GM19239 (cell line): ENCODE results near the gene DRD4.

Experiments
- DNase-seq: peaks from one replicate; pipeline ENCODE4 v3.0.0; 2011; ENCODE audit warnings: low spot score; ENCODE audit not compliant: insufficient read length
- FAIRE-seq: peaks from 2 replicates; lab custom pipeline; 2011; peaks lifted over from hg19 to GRCh38; lab: Jason Lieb, UNC

The DRD4 gene

DNA sequence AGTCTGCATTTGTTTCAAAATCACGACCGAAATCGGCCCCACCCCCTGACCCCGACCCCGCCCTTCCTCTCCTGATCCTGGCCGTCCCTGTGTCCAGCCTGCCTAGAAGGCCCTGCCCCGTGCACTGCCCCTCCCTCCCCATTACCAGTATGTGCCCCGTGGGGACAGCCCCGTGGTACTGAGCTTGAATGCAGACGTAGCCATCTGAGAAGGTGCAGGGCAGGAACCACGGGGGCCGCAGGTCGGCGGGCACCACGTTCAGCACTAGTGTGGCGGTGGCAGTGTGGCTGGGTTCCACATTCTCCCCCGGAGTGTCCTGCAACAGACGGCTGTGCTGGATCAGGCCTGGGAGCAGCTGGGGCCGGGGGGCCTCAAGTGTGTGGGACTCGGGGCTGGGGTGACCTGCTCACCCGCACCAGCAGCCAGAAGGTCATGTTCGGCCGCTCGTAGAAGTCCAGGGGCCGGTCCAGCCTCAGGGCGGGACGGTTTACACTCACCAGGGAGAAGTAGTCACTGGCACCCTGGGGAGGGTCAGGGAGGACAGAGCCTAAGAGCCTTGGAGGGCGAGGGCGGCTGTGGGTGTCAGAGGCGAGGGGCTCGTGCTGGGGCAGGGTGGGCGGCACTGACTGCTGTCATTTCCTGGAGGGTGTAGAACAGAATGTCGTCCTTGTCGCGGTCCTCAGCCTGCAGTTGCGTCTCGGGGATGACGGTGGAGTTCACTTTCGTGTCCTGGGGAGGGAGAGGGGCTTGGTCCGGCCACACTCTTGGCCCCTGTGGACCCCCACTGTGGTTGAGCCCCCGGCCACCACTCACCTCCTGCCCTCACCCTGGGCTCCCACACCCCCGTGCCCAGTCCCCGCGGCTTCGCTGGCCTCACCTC is 15.9 kb upstream of the DRD4 start:
- no peak for DNase-seq

DNA sequence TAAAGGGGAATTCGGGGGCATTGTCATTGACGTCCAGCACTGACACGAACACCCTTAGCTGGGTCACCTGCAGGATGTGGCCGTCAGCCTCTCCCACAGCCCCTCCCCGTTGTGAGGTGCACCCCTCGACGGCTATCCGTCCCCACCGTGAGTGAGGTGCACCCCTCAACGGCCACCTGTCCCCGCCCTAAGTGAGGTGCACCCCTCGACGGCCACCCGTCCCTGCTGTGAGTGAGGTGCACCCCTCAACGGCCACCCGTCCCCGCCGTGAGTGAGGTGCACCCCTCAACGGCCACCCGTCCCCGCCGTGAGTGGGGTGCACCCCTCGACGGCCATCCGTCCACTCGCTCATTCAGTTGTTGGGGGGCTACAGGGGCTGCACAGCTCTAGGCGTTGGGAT is 15.2 kb upstream of the DRD4 start:
- no peak for FAIRE-seq

More for the DNA sequence above, 15.9 kb upstream of the DRD4 start:
- no peak for FAIRE-seq

DNA sequence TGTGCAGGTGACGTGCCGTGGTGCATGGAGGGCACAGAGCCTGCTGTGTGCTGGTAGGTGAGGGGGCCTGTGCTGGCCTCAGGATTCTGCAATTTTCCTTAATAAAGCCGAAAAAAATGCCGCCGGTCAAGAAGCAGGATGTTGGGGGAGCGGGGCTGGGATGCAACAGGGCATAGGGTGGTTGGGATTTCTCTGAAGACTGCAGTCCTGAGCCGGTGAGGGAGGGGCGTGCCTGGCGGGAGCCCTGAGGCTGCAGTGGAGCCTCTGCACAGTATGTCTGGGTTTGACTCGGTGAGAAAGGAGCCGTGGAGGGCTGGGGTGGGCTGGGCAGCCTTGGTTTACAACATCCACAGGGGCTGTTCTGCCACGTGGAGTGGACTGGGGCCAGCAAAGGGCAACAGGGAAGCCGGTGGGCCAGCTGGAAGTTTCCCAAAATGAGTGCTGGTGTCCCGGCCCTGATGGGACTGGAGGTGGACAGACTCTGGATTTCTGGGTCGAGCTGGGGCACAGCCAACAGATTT is 13.7 kb upstream of the DRD4 start:
- no peak for DNase-seq
- no peak for FAIRE-seq

More for the DNA sequence above, 15.2 kb upstream of the DRD4 start:
- DNase-seq: no peak

DNA sequence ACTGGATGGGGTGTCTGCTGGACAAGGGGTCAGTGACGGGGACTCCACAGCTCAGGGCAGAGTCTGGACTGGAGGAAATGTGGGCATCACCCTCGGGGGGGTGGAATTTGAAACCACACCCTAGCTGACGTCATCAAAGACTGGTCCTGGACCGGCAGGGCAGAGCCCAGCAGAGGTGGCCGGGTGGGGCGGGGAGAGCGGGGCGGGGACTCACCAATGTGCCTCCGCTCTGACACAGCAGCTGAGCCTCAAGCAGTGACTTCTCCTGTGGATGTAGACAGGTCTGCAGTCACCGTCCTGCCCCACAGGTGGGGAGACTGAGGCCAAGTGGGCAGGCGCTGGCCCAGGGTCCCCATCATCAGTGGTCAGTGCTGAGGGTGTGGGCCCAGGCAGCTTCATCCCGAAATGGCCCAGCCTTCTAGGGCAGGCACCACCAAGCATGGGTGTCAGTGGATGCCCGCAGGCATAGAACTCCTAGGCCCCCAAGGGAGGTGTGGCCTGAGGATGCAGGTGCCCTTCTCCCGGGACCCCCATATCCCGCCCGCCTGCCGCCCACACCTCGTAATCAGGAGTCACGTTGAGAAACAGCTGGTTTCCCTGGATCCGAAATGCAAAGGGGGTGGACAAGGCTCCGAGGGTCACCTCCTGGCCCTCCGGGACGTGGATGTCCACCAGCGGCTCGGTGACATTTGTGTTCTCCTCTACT is 12.9 kb upstream of the DRD4 start:
- FAIRE-seq (no peak), DNase-seq (no peak)

DNA sequence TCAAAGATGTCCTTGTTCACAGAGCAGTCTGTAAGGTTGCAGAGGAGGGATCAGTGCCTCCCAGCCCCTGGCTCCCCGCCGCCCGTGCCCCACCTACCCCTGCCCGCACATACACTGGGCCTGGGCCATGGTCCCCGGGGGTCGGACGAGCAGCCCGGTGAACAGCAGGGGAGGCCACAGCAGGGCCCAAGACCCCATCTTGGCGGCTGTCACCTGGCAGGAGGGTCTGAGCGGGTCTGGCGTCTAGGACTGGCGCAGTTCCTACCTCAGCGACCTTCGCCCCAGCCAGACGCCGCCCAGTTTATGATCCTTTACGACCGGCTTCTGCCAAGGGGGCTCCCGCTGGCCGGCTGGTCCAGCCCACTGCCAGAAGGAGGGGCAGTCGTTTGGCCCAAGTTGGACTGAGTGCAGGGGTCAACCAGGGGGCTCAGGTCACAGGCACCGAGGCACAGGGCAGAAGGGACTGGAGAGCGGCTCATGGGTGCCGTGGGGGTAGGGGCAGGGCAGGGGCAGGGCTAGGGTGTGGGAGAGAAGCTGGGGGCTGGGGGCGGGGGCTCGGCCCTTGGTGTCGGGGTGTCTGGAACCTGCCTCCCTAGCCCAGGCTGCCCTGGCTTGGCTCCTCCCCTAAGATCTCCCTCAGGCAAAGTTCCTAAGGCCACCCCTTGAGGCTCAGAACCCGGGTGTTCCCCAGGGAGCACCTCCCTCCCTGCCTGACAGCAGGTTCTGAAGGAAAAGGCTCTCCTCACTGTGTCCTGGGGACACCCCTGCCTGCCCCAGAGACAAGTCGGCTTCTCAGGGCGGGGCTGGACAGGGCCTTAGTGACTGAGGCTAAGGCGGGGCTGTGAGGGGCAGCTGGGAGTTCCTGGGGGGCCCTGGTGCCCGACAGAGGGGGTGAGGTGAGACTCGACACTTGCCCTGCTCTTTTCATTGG is 12.1 kb upstream of the DRD4 start, which contains the start of gene CDHR5:
Gene CDHR5 (minus strand): TSS at position 251 of the 931 bp plus-strand sequence. CDS start 53 bp downstream, at position 198.
- DNase-seq (no peak), FAIRE-seq (no peak)

DNA sequence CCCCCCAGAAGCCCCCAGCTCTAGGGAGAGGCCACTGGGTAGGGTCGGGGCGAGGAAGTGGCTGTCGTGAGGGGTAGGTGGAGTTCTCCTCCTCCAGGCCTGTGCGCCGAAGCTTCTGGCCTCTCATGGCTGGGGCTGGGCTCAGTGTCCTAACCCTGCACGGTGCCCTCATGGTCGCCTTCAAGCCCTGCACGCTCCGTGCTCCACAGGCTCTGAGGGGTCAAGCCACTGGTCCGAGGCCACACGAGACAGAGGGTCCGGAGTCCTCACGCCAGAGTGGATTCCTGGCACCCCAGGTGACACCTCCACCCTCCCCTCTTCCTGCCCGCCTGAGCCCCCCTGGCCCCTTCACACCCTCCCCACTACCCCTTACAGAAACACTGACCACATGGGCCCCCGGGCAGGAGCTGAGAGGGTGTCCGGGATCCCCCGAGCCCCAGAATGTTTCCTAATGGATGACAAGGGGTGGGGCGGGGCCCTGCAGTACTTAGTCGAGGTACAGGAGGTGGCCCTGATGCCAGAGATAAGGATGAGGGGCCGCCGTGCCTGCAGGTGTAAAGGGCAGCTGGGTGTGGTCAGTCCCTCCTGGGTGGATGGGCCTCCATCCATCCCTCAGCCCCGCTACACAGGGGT is 11.3 kb upstream of the DRD4 start:
- no peak for DNase-seq
- no peak for FAIRE-seq

DNA sequence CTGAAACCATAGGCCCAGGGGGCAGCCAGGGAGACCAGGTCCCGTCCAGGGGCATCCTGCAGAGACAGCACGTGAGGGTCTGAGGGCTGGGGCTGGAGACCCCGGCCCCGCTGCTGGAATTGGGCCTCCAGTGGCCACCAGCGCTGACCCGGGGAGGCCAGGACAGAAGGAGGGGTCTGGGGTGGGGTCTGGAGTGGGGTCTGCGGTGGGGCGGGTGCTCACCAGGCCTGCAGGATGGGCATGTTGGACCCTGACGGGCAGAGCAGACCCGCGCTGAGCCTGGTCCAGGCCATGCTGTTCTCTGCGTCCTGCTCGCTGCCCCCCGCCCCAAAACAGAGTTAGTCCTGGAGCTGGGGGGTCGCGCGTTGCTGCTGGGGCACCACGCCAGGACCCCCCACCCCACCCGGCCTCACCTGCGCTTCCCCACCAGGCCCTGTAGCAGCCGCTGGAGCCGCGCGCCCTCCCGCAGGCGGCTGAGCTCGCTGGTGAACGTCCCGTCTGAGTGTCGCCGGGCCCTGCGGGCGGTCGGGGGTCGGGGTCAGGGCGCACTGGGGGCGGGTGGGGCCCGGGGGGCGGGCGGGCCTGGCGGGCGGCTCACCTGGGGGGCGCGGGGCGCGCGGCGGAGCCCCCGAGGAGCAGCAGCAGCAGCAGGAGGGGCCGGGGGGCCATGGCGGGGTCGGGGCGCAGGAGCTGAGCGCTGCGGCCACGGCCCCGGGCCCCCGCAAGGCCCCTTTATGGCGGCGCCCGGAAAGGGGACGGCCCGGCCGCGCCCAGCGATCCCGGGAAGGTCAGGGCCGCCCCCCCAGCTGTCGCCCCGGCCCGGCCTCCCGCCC is 10.4 kb upstream of the DRD4 start, which contains the start of gene SCT:
Gene SCT (minus strand): TSS at position 707 of the 833 bp plus-strand sequence. CDS start 38 bp downstream, at position 669.
- FAIRE-seq (no peak), DNase-seq (no peak)

DNA sequence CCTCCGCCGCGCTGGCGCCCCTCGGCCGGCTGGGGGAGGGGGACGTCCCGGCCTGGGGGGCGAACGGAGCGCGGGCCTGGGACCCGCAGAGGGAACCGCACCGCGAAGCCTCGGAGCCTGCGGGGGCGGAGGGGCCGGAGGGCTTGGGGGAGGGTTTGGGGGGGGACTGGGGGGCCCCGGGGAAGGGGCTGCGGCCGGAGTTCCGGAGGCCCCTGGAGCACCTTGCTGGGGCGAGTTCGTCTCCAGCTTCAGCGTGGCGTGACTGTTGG is 9.8 kb upstream of the DRD4 start:
- DNase-seq: no peak
- no peak for FAIRE-seq

DNA sequence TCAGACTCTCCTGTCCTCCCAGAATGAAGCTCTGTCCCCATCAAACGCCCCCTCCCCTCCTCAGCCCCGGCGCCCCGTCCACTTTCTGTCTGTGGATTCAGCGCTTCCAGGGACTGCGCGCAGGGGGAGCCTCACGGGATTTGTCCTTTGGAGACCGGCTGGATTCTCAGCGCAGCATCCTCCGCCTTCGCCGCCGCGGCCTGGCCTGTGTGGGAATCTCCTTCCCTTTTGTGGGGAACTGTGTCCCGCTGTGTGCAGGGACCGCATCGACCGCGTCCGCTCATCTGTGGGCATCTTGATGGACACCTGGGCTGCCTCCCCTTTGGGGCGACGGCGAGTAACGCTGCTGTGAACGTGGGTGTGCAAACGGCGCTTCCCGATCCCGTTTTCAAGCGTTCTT is 9.0 kb upstream of the DRD4 start:
- FAIRE-seq (no peak), DNase-seq (no peak)

DNA sequence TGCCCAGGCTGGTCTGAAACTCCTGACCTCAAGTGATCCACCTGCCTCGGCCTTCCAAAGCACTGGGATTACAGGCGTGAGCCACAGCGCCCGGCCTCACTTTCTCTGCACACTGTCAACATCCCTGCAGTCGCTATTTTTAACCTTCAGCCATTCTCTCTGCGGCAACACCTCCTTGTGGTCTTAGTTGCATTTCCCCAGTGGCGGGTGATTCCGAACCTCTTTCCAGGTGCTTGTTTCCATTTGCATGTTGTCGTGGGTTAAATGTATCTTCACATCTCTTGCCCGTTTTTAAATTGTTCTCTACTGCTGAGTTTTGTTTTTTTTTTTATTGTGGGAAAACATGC is 7.9 kb upstream of the DRD4 start:
- FAIRE-seq: peak; percentile 86
- no peak for DNase-seq

DNA sequence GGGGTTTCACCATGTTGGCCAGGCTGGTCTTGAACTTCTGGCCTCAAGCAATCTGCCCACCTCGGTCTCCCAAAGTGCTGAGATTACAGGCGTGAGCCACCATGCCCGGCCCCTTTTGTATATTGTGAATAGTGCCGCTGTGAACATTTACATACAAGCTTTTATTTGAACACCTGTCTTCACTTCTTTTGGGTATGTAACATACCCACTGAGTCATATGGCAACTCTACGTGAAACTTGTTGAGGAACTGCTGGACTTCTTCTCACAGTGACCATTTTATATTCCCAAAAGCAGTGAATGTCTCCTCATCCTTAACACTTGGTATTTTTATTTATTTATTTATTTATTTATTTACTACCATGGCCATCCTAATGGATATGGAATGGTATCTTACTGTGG is 6.2 kb upstream of the DRD4 start:
- DNase-seq: no peak
- FAIRE-seq: peak; percentile 31

DNA sequence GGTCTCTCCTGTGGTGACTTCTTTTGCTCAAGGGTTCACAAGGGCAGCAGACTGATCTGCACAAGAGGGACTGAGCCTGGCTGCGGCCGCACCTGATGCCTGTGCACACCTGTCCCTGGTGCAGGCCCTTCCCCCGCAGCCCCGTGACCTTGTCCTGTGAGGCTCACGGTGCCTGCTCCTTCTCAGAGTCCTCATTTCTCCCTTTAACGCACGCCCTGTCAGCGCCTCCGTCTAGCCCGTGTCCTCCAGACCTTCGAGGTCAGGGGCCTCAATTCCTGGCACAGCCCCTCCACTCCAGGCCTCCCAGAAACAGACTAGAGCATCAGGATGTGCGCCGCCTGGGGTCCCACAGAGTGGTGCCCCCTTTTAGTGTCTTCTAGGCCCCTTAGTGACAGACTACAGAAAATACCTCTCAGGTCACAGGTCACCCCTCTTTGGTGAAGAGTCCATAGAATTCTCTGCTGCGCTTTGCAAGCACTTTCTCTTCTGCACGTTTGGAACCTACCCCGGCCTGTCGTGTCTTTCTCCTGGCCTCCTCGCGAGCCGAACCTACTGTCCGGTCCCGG is 1.0 kb upstream of the DRD4 start:
- DNase-seq (no peak), FAIRE-seq (no peak)

DNA sequence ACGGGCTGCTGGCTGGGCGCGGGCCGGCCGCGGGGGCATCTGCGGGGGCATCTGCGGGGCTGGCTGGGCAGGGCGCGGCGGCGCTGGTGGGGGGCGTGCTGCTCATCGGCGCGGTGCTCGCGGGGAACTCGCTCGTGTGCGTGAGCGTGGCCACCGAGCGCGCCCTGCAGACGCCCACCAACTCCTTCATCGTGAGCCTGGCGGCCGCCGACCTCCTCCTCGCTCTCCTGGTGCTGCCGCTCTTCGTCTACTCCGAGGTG is 194 bp downstream of the DRD4 start:
- DNase-seq (no peak), FAIRE-seq (no peak)

DNA sequence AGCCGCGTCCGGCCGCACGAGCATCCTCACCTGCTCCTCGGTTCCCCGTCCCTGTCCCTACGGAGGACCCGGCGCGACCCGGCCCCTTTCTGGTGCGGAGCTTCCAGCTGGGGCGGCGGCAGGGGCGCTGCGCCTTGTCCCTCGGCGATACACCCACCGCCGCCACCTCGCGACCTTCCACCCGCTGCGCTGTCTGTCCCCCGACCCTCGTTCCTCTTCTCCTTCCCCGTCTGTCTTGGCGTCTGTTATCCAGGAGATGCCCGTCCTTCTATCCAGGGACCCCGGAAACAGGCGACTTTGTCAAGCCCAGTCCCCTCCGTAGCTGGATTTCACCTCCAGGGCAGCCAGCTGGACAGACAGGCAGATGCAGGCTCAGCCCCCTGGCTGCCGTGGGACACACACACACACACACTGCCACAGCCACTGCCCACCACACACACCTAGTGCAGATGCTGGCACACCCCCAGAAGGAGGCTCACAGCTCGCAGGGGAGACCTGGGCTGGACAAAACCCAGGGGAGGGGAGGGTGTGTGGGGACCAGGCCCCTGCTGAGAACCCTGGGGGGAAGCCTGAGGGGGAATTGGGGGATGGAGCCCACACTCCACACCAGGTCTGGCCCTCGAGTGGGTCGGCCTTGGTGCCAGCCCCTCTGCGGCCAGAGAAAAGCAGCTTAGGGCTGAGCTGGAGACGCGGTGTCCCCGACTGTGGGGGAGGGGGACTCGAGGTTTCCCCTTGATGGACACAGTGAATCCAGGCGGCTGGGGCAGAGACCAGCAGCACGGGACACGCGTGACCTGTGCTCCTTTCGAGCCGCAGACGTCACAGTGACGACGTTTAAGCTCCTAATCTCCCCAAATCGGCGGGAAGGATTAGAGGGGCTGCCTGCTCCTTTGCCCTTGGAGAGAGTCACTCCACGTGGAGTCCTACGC is 788 bp downstream of the DRD4 start:
- no peak for DNase-seq
- no peak for FAIRE-seq

DNA sequence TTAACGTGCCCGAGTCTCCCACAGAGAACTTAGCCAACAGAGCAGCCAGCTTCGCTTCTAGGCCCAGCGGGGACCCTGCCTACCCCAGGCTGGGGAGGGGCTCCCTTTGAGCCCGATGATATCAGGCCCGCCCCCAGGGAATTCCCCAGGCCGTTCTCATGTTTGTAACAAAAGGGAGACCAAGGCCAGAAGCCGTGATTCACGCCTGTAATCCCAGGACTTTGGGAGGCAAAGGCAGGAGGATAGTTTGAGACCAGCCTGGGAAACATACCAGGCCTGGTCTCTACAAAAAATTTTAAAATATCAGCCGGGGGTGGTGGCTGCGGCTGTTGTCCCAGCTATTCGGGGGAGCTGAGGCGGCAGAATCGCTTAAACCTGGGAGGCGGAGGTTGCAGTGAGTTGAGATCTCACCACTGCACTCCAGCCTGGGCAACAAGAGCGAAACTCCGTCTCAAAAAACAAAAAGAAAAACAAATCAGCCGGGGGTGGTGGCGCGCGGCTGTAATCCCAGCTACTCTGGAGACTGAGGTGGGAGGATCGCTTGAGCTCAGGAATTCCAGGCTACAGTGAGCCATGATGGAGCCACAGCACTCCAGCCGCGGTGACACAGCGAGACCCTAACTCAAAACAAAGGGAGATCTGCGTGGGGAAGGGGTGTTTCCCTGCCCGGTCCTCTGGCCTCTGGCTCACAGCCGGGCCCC is 1.7 kb downstream of the DRD4 start:
- DNase-seq (no peak), FAIRE-seq (no peak)

DNA sequence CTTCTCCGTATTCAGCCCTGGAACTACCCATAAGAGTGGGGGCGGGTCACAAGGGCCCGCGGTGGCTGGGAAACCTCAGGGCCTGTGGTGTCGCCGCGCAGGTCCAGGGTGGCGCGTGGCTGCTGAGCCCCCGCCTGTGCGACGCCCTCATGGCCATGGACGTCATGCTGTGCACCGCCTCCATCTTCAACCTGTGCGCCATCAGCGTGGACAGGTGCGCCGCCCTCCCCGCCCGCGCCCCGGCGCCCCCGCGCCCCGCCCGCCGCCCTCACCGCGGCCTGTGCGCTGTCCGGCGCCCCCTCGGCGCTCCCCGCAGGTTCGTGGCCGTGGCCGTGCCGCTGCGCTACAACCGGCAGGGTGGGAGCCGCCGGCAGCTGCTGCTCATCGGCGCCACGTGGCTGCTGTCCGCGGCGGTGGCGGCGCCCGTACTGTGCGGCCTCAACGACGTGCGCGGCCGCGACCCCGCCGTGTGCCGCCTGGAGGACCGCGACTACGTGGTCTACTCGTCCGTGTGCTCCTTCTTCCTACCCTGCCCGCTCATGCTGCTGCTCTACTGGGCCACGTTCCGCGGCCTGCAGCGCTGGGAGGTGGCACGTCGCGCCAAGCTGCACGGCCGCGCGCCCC is 2.4 kb downstream of the DRD4 start:
- FAIRE-seq: no peak
- DNase-seq: no peak
